ENCODE measurements around the gene SORCS2. TPM values are rescaled to one million over a fixed set of nuclear protein-coding genes. Genes with fewer than 3 reads are reported as not detected.

Gene SORCS2
- total RNA-seq, 5 donors from 2014 or later (not counting 1 experiment from before 2014, with no cell fraction given): 0.22 TPM; not detected in 4

- 66% methylated on average over 8 of the region's 13 CpGs for WGBS (ENCODE audit: insufficient coverage)
- POLR2A ChIA-PET: no interaction called here
- no peaks in the 10 kb centered on the region for H3K4me1 ChIP-seq (ENCODE audit: control insufficient read depth in 1 of 2, extremely low read depth in 1 of 2, insufficient read depth in 2 of 2, low read length in 2 of 2)
- Mint-ChIP-seq H3K4me3 (no peak overlapping the region), H3K36me3 (no peaks in the 10 kb centered on the region), H3K9me3 (peaks cover 0 to 8% (median 2%) of the 10 kb centered on the region in 3 donors), H3K4me1 (no peaks in the 10 kb centered on the region), H3K27ac (no peak overlapping the region), H3K27me3 (peaks cover 0 to 3% of the 10 kb centered on the region in 2 donors)
- H3K27me3 ChIP-seq (replicated peaks in 1 of 2; ENCODE audit: control insufficient read depth in 2 of 2, extremely low read depth in 1 of 2, insufficient read depth in 2 of 2, low read length in 1 of 2): peaks cover 0 to 29% of the 10 kb centered on the region in 2 experiments
- H3K4me3 ChIP-seq (ENCODE audit: control insufficient read depth in 1 of 2, extremely low read depth in 1 of 2, low read length in 1 of 2): no peak overlapping the region
- DNase-seq (no peak), ATAC-seq (replicated peaks in 1 of 4) (no peak)
- no peaks in the 10 kb centered on the region for H3K9me3 ChIP-seq
- CTCF ChIA-PET: no interaction called here
- no peaks in the 10 kb centered on the region for H3K36me3 ChIP-seq (ENCODE audit: control insufficient read depth in 2 of 2, extremely low read depth in 1 of 2, insufficient read depth in 1 of 2, low read length in 1 of 2)
- no peak overlapping the region for H3K27ac ChIP-seq (ENCODE audit: low read length)
Observed at GRCh38 chr4:7242766-7243165, 50.4 kb downstream of the SORCS2 start.

GRCh38 chr4:7243609-7244330 lies 51.4 kb downstream of the SORCS2 start:
- Mint-ChIP-seq H3K4me1 (no peaks in the 10 kb centered on the region), H3K27me3 (peaks cover 0 to 1% of the 10 kb centered on the region in 2 donors), H3K4me3 (no peak overlapping the region), H3K9me3 (peaks cover 0 to 4% (median 2%) of the 10 kb centered on the region in 3 donors), H3K27ac (no peak overlapping the region), H3K36me3 (no peaks in the 10 kb centered on the region)
- Histone ChIP-seq H3K27ac (ENCODE audit: low read length) (no peak overlapping the region), H3K4me1 (ENCODE audit: control insufficient read depth in 1 of 2, extremely low read depth in 1 of 2, insufficient read depth in 2 of 2, low read length in 2 of 2) (no peaks in the 10 kb centered on the region), H3K4me3 (ENCODE audit: control insufficient read depth in 1 of 2, extremely low read depth in 1 of 2, low read length in 1 of 2) (no peak overlapping the region), H3K27me3 (replicated peaks in 1 of 2; ENCODE audit: control insufficient read depth in 2 of 2, extremely low read depth in 1 of 2, insufficient read depth in 2 of 2, low read length in 1 of 2) (peaks cover 0 to 22% of the 10 kb centered on the region in 2 experiments), H3K9me3 (no peaks in the 10 kb centered on the region), H3K36me3 (ENCODE audit: control insufficient read depth in 2 of 2, extremely low read depth in 1 of 2, insufficient read depth in 1 of 2, low read length in 1 of 2) (no peaks in the 10 kb centered on the region)
- ATAC-seq (replicated peaks in 1 of 4) (no peak), DNase-seq (no peak)
- ChIA-PET POLR2A (no interaction called here), CTCF (no interaction called here)
- WGBS (ENCODE audit: insufficient coverage): 73% methylated on average over 21 of the region's 21 CpGs

GRCh38 chr4:7244331-7244665 lies 52.0 kb downstream of the SORCS2 start:
- POLR2A ChIA-PET: no interaction called here

GRCh38 chr4:7244751-7245320 lies 52.5 kb downstream of the SORCS2 start:
- peaks cover 0 to 14% of the 10 kb centered on the region in 2 experiments for H3K27me3 ChIP-seq (replicated peaks in 1 of 2; ENCODE audit: control insufficient read depth in 2 of 2, extremely low read depth in 1 of 2, insufficient read depth in 2 of 2, low read length in 1 of 2)
- WGBS (ENCODE audit: insufficient coverage): 77% methylated on average over 6 of the region's 12 CpGs
- H3K4me1 ChIP-seq (ENCODE audit: control insufficient read depth in 1 of 2, extremely low read depth in 1 of 2, insufficient read depth in 2 of 2, low read length in 2 of 2): no peaks in the 10 kb centered on the region
- Mint-ChIP-seq H3K4me1 (no peaks in the 10 kb centered on the region), H3K4me3 (no peak overlapping the region), H3K27ac (no peak overlapping the region), H3K9me3 (peaks cover 0 to 6% (median 0%) of the 10 kb centered on the region in 3 donors), H3K36me3 (no peaks in the 10 kb centered on the region), H3K27me3 (peaks cover 0 to 1% of the 10 kb centered on the region in 2 donors)
- no peak for DNase-seq
- ATAC-seq (replicated peaks in 1 of 4): no peak
- CTCF ChIA-PET: no interaction called here
- no peak overlapping the region for H3K27ac ChIP-seq (ENCODE audit: low read length)
- no peaks in the 10 kb centered on the region for H3K36me3 ChIP-seq (ENCODE audit: control insufficient read depth in 2 of 2, extremely low read depth in 1 of 2, insufficient read depth in 1 of 2, low read length in 1 of 2)
- H3K4me3 ChIP-seq (ENCODE audit: control insufficient read depth in 1 of 2, extremely low read depth in 1 of 2, low read length in 1 of 2): no peak overlapping the region
- no peaks in the 10 kb centered on the region for H3K9me3 ChIP-seq
- POLR2A ChIA-PET: no interaction called here

More at GRCh38 chr4:7244331-7244665, 52.0 kb downstream of the SORCS2 start:
- H3K4me1 Mint-ChIP-seq: no peaks in the 10 kb centered on the region
- H3K27me3 ChIP-seq (replicated peaks in 1 of 2; ENCODE audit: control insufficient read depth in 2 of 2, extremely low read depth in 1 of 2, insufficient read depth in 2 of 2, low read length in 1 of 2): peaks cover 0 to 17% of the 10 kb centered on the region in 2 experiments
- no peak overlapping the region for H3K27ac ChIP-seq (ENCODE audit: low read length)
- no peak overlapping the region for H3K27ac Mint-ChIP-seq
- CTCF ChIA-PET: no interaction called here
- 91% methylated on average over 12 of the region's 16 CpGs for whole genome bisulfite sequencing (ENCODE audit: insufficient coverage)
- H3K36me3 Mint-ChIP-seq: no peaks in the 10 kb centered on the region
- H3K36me3 ChIP-seq (ENCODE audit: control insufficient read depth in 2 of 2, extremely low read depth in 1 of 2, insufficient read depth in 1 of 2, low read length in 1 of 2): no peaks in the 10 kb centered on the region
- H3K4me3 Mint-ChIP-seq: no peak overlapping the region
- peaks cover 0 to 6% (median under 1%) of the 10 kb centered on the region in 3 donors for H3K9me3 Mint-ChIP-seq
- H3K27me3 Mint-ChIP-seq: peaks cover 0 to 1% of the 10 kb centered on the region in 2 donors
- DNase-seq (no peak), ATAC-seq (replicated peaks in 1 of 4) (no peak)
- H3K4me1 ChIP-seq (ENCODE audit: control insufficient read depth in 1 of 2, extremely low read depth in 1 of 2, insufficient read depth in 2 of 2, low read length in 2 of 2): no peaks in the 10 kb centered on the region
- no peak overlapping the region for H3K4me3 ChIP-seq (ENCODE audit: control insufficient read depth in 1 of 2, extremely low read depth in 1 of 2, low read length in 1 of 2)
- H3K9me3 ChIP-seq: no peaks in the 10 kb centered on the region

- H3K4me1 ChIP-seq (ENCODE audit: control insufficient read depth in 1 of 2, extremely low read depth in 1 of 2, insufficient read depth in 2 of 2, low read length in 2 of 2): no peaks in the 10 kb centered on the region
- Mint-ChIP-seq H3K36me3 (no peaks in the 10 kb centered on the region), H3K4me3 (no peak overlapping the region), H3K27ac (no peak overlapping the region), H3K27me3 (peaks cover 5 to 8% of the 10 kb centered on the region in 2 donors), H3K9me3 (peaks cover 0 to 6% (median 0%) of the 10 kb centered on the region in 3 donors), H3K4me1 (no peaks in the 10 kb centered on the region)
- no peaks in the 10 kb centered on the region for H3K36me3 ChIP-seq (ENCODE audit: control insufficient read depth in 2 of 2, extremely low read depth in 1 of 2, insufficient read depth in 1 of 2, low read length in 1 of 2)
- DNase-seq (no peak), ATAC-seq (replicated peaks in 1 of 4) (no peak)
- WGBS (ENCODE audit: insufficient coverage): 81% methylated on average over 10 of the region's 15 CpGs
- peaks cover 0 to 18% of the 10 kb centered on the region in 2 experiments for H3K27me3 ChIP-seq (replicated peaks in 1 of 2; ENCODE audit: control insufficient read depth in 2 of 2, extremely low read depth in 1 of 2, insufficient read depth in 2 of 2, low read length in 1 of 2)
- ChIA-PET POLR2A (no interaction called here), CTCF (no interaction called here)
- H3K4me3 ChIP-seq (ENCODE audit: control insufficient read depth in 1 of 2, extremely low read depth in 1 of 2, low read length in 1 of 2): no peak overlapping the region
- H3K9me3 ChIP-seq: no peaks in the 10 kb centered on the region
- no peak overlapping the region for H3K27ac ChIP-seq (ENCODE audit: low read length)
Observed at GRCh38 chr4:7247521-7247920, 55.2 kb downstream of the SORCS2 start.

- H3K27me3 Mint-ChIP-seq: peaks cover 6 to 8% of the 10 kb centered on the region in 2 donors
Observed at GRCh38 chr4:7247946-7248345, 55.6 kb downstream of the SORCS2 start.

More at GRCh38 chr4:7247946-7248345, 55.6 kb downstream of the SORCS2 start:
- H3K36me3 Mint-ChIP-seq: no peaks in the 10 kb centered on the region
- H3K9me3 ChIP-seq: no peaks in the 10 kb centered on the region
- H3K4me3 ChIP-seq (ENCODE audit: control insufficient read depth in 1 of 2, extremely low read depth in 1 of 2, low read length in 1 of 2): no peak overlapping the region
- 80% methylated on average over 1 of the region's 12 CpGs for WGBS (ENCODE audit: insufficient coverage)
- H3K27me3 ChIP-seq (replicated peaks in 1 of 2; ENCODE audit: control insufficient read depth in 2 of 2, extremely low read depth in 1 of 2, insufficient read depth in 2 of 2, low read length in 1 of 2): peaks cover 0 to 20% of the 10 kb centered on the region in 2 experiments
- H3K4me3 Mint-ChIP-seq: no peak overlapping the region
- no peaks in the 10 kb centered on the region for H3K36me3 ChIP-seq (ENCODE audit: control insufficient read depth in 2 of 2, extremely low read depth in 1 of 2, insufficient read depth in 1 of 2, low read length in 1 of 2)
- H3K4me1 ChIP-seq (ENCODE audit: control insufficient read depth in 1 of 2, extremely low read depth in 1 of 2, insufficient read depth in 2 of 2, low read length in 2 of 2): no peaks in the 10 kb centered on the region
- H3K27ac Mint-ChIP-seq: no peak overlapping the region
- no peak for ATAC-seq (replicated peaks in 1 of 4)
- POLR2A ChIA-PET: no interaction called here
- DNase-seq: no peak
- no peaks in the 10 kb centered on the region for H3K4me1 Mint-ChIP-seq
- H3K9me3 Mint-ChIP-seq: peaks cover 0 to 6% (median 0%) of the 10 kb centered on the region in 3 donors
- H3K27ac ChIP-seq (ENCODE audit: low read length): no peak overlapping the region
- CTCF ChIA-PET: no interaction called here
